GM12878 (cell line): Measurements from ENCODE around the gene PAX9.

Experiments
- CREB1 ChIP-seq: IDR thresholded peaks from 2 replicates; pipeline ENCODE4 v1.6.1; 2012; ENCODE audit warnings: low read depth, mild to moderate bottlenecking, inconsistent platforms
- CTCF ChIP-seq, 3 experiments: IDR thresholded peaks in 2 of 3; conservative IDR thresholded peaks in 1 of 3; 2 replicates each; pipeline ENCODE4 v1.5.1; 2011; ENCODE audit warnings: low read depth in 3 of 3, low read length in 3 of 3, mild to moderate bottlenecking in 3 of 3, control low read depth in 2 of 3, moderate library complexity in 2 of 3, inconsistent platforms in 1 of 3, mixed read lengths in 1 of 3; ENCODE audit not compliant: control insufficient read depth in 2 of 3, insufficient read depth in 1 of 3; ENCODE audit errors: extremely low read depth in 1 of 3
- HCFC1 ChIP-seq: fragments of 150-350 bp; IDR thresholded peaks from 2 replicates; pipeline ENCODE4 v1.6.1; 2014; ENCODE audit warnings: low read length
- MTA2 ChIP-seq: fragments of 450-650 bp; IDR thresholded peaks from 2 replicates; pipeline ENCODE4 v1.6.1; 2016; ENCODE audit warnings: low read depth, mild to moderate bottlenecking, moderate library complexity
- MTA3 ChIP-seq: IDR thresholded peaks from 2 replicates; pipeline ENCODE4 v1.6.1; 2012; ENCODE audit warnings: low read length, inconsistent platforms, borderline replicate concordance
- NFIC ChIP-seq: IDR thresholded peaks from 2 replicates; pipeline ENCODE4 v1.6.1; 2012; ENCODE audit warnings: low read depth, mild to moderate bottlenecking, inconsistent platforms, low read length, moderate library complexity
- NR2F1 ChIP-seq: fragments of 450-650 bp; conservative IDR thresholded peaks from 2 replicates; pipeline ENCODE4 v1.6.1; 2017; ENCODE audit warnings: mild to moderate bottlenecking
- POLR2A ChIP-seq: IDR thresholded peaks from 2 replicates; pipeline ENCODE4 v1.6.1; 2011; ENCODE audit warnings: low read depth, mild to moderate bottlenecking, low read length
- RFX5 ChIP-seq: IDR thresholded peaks from 2 replicates; pipeline ENCODE4 v1.6.1; 2011; ENCODE audit warnings: low read depth, low read length, improper control_type of control experiment
- SMC3 ChIP-seq: IDR thresholded peaks from 2 replicates; pipeline ENCODE4 v1.6.1; 2011; ENCODE audit warnings: low read length, improper control_type of control experiment, borderline replicate concordance
- SP1 ChIP-seq: IDR thresholded peaks from one replicate; pipeline ENCODE4 v1.6.1; 2011; ENCODE audit warnings: low read depth, low read length

GRCh38 chr14:36653962-36654793, 7.5 kb upstream of the PAX9 start:
- no peak for TF ChIP-seq MTA3
- no peak for TF ChIP-seq POLR2A
- no peak for TF ChIP-seq SMC3
- no peak for TF ChIP-seq SP1
- no peak for TF ChIP-seq CREB1
- no peak for TF ChIP-seq RFX5
- TF ChIP-seq NFIC, result no peak
- no peak for TF ChIP-seq HCFC1
- no peak for TF ChIP-seq NR2F1
- no peak for TF ChIP-seq CTCF (IDR thresholded peaks at IDR 0.05 in 2 of 3, conservative IDR thresholded peaks at IDR 0.05 in 1 of 3; ENCODE audit: control insufficient read depth in 2 of 3, extremely low read depth in 1 of 3, insufficient read depth in 1 of 3, low read depth in 3 of 3, low read length in 3 of 3)
- TF ChIP-seq MTA2, result no peak
